WTC11 (cell line): ENCODE results near the gene FASN. TPM values are rescaled to one million over a fixed set of nuclear protein-coding genes. Genes with fewer than 3 reads are reported as not detected.

Source experiments
- ATAC-seq: fragments of 200-7000 bp; cut with Tn5 transposase; 2 replicates; pipeline ENCODE4 v1.10.0; 2021; ENCODE audit warnings: mild to moderate bottlenecking, moderate library complexity
- CTCF ChIA-PET: fragments of 300-600 bp; sonication (Branson Sonifier 250); formaldehyde crosslinking; loops from one replicate; lab custom pipeline; 2021; ENCODE audit warnings: antibody characterized with exemption; lab: Charles Lee
- POLR2A ChIA-PET: fragments of 350-600 bp; sonication (Branson Sonifier 250); formaldehyde crosslinking; loops from one replicate; lab custom pipeline; 2021; ENCODE audit warnings: antibody characterized with exemption; lab: Charles Lee
- DNase-seq: peaks from one replicate; pipeline ENCODE4 v3.0.0; 2021; ENCODE audit warnings: low spot score
- H3K27ac Mint-ChIP-seq: 2 replicates; pipeline ENCODE4 v1.8.0; 2021; ENCODE audit warnings: mixed read lengths
- H3K27me3 Mint-ChIP-seq: 2 replicates; pipeline ENCODE4 v1.8.0; 2021; ENCODE audit warnings: low read depth, mild to moderate bottlenecking, moderate library complexity, mixed read lengths
- H3K36me3 Mint-ChIP-seq: 2 replicates; pipeline ENCODE4 v1.8.0; 2021; ENCODE audit warnings: mixed read lengths
- H3K4me1 Mint-ChIP-seq: 2 replicates; pipeline ENCODE4 v1.8.0; 2022; ENCODE audit warnings: mixed read lengths
- H3K4me3 Mint-ChIP-seq: 2 replicates; pipeline ENCODE4 v1.8.0; 2021; ENCODE audit warnings: mild to moderate bottlenecking, moderate library complexity, mixed read lengths
- H3K9me3 Mint-ChIP-seq: 2 replicates; pipeline ENCODE4 v1.8.0; 2021; ENCODE audit warnings: mixed read lengths
- ARID4B ChIP-seq: sonication (generic); formaldehyde crosslinking; IDR thresholded peaks from 2 replicates; pipeline ENCODE4 v1.8.0; 2023; ENCODE audit warnings: missing genetic modification reagents, mild to moderate bottlenecking, borderline replicate concordance
- CREB1 ChIP-seq: sonication (generic); formaldehyde crosslinking; IDR thresholded peaks from 2 replicates; pipeline ENCODE4 v1.8.0; 2023; ENCODE audit warnings: mild to moderate bottlenecking, missing genetic modification reagents
- E2F1 ChIP-seq: sonication (generic); formaldehyde crosslinking; IDR thresholded peaks from 2 replicates; pipeline ENCODE4 v1.8.0; 2022; ENCODE audit warnings: mild to moderate bottlenecking, missing genetic modification reagents
- E2F4 ChIP-seq: sonication (generic); formaldehyde crosslinking; IDR thresholded peaks from 2 replicates; pipeline ENCODE4 v1.8.1; 2022; ENCODE audit warnings: low read depth, mild to moderate bottlenecking, moderate library complexity, missing genetic modification reagents, borderline replicate concordance
- ELF4 ChIP-seq: sonication (generic); formaldehyde crosslinking; IDR thresholded peaks from 2 replicates; pipeline ENCODE4 v1.8.1; 2022; ENCODE audit warnings: low read depth, mild to moderate bottlenecking, moderate library complexity, missing genetic modification reagents
- ESRRA ChIP-seq: sonication (generic); formaldehyde crosslinking; IDR thresholded peaks from 2 replicates; pipeline ENCODE4 v1.8.1; 2022; ENCODE audit warnings: mild to moderate bottlenecking, missing genetic modification reagents, borderline replicate concordance
- ETV6 ChIP-seq: sonication (generic); formaldehyde crosslinking; IDR thresholded peaks from 2 replicates; pipeline ENCODE4 v1.8.1; 2022; ENCODE audit warnings: mild to moderate bottlenecking, missing genetic modification reagents
- FOXP1 ChIP-seq: sonication (generic); formaldehyde crosslinking; IDR thresholded peaks from 2 replicates; pipeline ENCODE4 v1.8.0; 2022; ENCODE audit warnings: missing genetic modification reagents, mild to moderate bottlenecking, moderate library complexity, borderline replicate concordance
- GABPB1 ChIP-seq: sonication (generic); formaldehyde crosslinking; IDR thresholded peaks from 2 replicates; pipeline ENCODE4 v1.8.1; 2023; ENCODE audit warnings: mild to moderate bottlenecking, missing genetic modification reagents
- JUN ChIP-seq: sonication (generic); formaldehyde crosslinking; IDR thresholded peaks from 2 replicates; pipeline ENCODE4 v1.8.0; 2023; ENCODE audit warnings: mild to moderate bottlenecking, missing genetic modification reagents
- KAT7 ChIP-seq: sonication (generic); formaldehyde crosslinking; IDR thresholded peaks from 2 replicates; pipeline ENCODE4 v1.8.1; 2023; ENCODE audit warnings: missing genetic modification reagents, mild to moderate bottlenecking, borderline replicate concordance
- MXD4 ChIP-seq: fragments of 250-450 bp; sonication (Bioruptor Pico); IDR thresholded peaks from 2 replicates; pipeline ENCODE4 v1.8.0; 2021; ENCODE audit warnings: mild to moderate bottlenecking, moderate library complexity, borderline replicate concordance
- NR2C2 ChIP-seq: sonication (generic); formaldehyde crosslinking; IDR thresholded peaks from 2 replicates; pipeline ENCODE4 v1.8.0; 2022; ENCODE audit warnings: mild to moderate bottlenecking, missing genetic modification reagents
- PREB ChIP-seq: sonication (generic); formaldehyde crosslinking; IDR thresholded peaks from 2 replicates; pipeline ENCODE4 v1.8.1; 2022; ENCODE audit warnings: mild to moderate bottlenecking, missing genetic modification reagents, moderate library complexity, borderline replicate concordance
- STAT6 ChIP-seq: sonication (generic); formaldehyde crosslinking; conservative IDR thresholded peaks from 2 replicates; pipeline ENCODE4 v1.8.1; 2023; ENCODE audit warnings: mild to moderate bottlenecking, low read depth, missing genetic modification reagents, moderate library complexity
- TP53 ChIP-seq: sonication (generic); formaldehyde crosslinking; IDR thresholded peaks from 2 replicates; pipeline ENCODE4 v1.8.1; 2023; ENCODE audit warnings: mild to moderate bottlenecking, missing genetic modification reagents
- USF1 ChIP-seq: sonication (generic); formaldehyde crosslinking; IDR thresholded peaks from 2 replicates; pipeline ENCODE4 v1.8.0; 2022; ENCODE audit warnings: mild to moderate bottlenecking, missing genetic modification reagents
- ZNF138 ChIP-seq: sonication (generic); formaldehyde crosslinking; conservative IDR thresholded peaks from 2 replicates; pipeline ENCODE4 v1.8.1; 2022; ENCODE audit warnings: mild to moderate bottlenecking, moderate library complexity, missing genetic modification reagents
- ZNF671 ChIP-seq: fragments of 250-450 bp; sonication (Bioruptor Pico); IDR thresholded peaks from 2 replicates; pipeline ENCODE4 v1.8.0; 2021; ENCODE audit warnings: mild to moderate bottlenecking
- total RNA-seq: library from RNA; stranded (reverse); gene quantifications from 3 replicates; pipeline ENCODE4 v1.2.3, GENCODE V29; 2021

FASN gene
- total RNA-seq, 1 experiment from 2014 or later = 742 TPM

GRCh38 chr17:82090549-82091263, 7.3 kb downstream of the FASN start:
- H3K4me1 Mint-ChIP-seq = no peaks in the 10 kb centered on the region
- no peaks in the 10 kb centered on the region for H3K27me3 Mint-ChIP-seq
- ChIA-PET CTCF (interaction anchor here (0.7 to 2.3 kb wide), 2 partner anchors 16 to 60 kb away, joined by 3 to 6 read pairs; no protein-coding TSS in a partner anchor), POLR2A (no interaction called here)
- TF ChIP-seq TP53 = no peak
- no peak for TF ChIP-seq ETV6 (CRISPR knock-in tag)
- TF ChIP-seq ESRRA (CRISPR knock-in tag) = no peak
- TF ChIP-seq ELF4 = no peak
- TF ChIP-seq E2F1 (CRISPR knock-in tag) = no peak
- no peak for TF ChIP-seq ARID4B (CRISPR knock-in tag)
- TF ChIP-seq E2F4 = no peak
- H3K36me3 Mint-ChIP-seq = peaks cover 22% of the 10 kb centered on the region
- DNase-seq (no peak), ATAC-seq (no peak)
- no peaks in the 10 kb centered on the region for H3K9me3 Mint-ChIP-seq
- H3K4me3 Mint-ChIP-seq = no peak overlapping the region
- no peak overlapping the region for H3K27ac Mint-ChIP-seq

GRCh38 chr17:82089723-82090548, 8.1 kb downstream of the FASN start:
- H3K27ac Mint-ChIP-seq = no peak overlapping the region
- peaks cover 22% of the 10 kb centered on the region for H3K36me3 Mint-ChIP-seq
- H3K9me3 Mint-ChIP-seq = no peaks in the 10 kb centered on the region
- ATAC-seq = no peak
- no peaks in the 10 kb centered on the region for H3K27me3 Mint-ChIP-seq
- POLR2A ChIA-PET = no interaction called here
- no peak for TF ChIP-seq FOXP1
- TF ChIP-seq PREB (CRISPR knock-in tag) = no peak
- TF ChIP-seq USF1 = no peak
- TF ChIP-seq NR2C2 (CRISPR knock-in tag) = no peak
- TF ChIP-seq GABPB1 = no peak
- no peak for TF ChIP-seq KAT7
- no peak for TF ChIP-seq STAT6
- TF ChIP-seq CREB1 (CRISPR knock-in tag) = no peak
- no peak for TF ChIP-seq MXD4 (CRISPR knock-in tag)
- no peak for TF ChIP-seq ZNF671 (CRISPR knock-in tag)
- no peak for TF ChIP-seq JUN (CRISPR knock-in tag)
- TF ChIP-seq ZNF138 (CRISPR knock-in tag) = no peak
- TF ChIP-seq, all 79 proteins: peak for 0
- H3K4me3 Mint-ChIP-seq = no peak overlapping the region
- H3K4me1 Mint-ChIP-seq = no peaks in the 10 kb centered on the region
- CTCF ChIA-PET = interaction anchor here (0.7 to 2.3 kb wide), 2 partner anchors 16 to 60 kb away, joined by 3 to 6 read pairs; no protein-coding TSS in a partner anchor
- DNase-seq = no peak
